Activated naive CD8-positive, alpha-beta T cell treated with anti-CD3 and anti-CD28 coated beads for 36 hours (primary cell): ENCODE measurements around the gene CTNNBL1. TPM values are rescaled to one million over a fixed set of nuclear protein-coding genes. Genes with fewer than 3 reads are reported as not detected.
"Not testable (repeated sequence)": the region's sequence is repeated elsewhere in the genome, so short reads cannot be mapped to it uniquely, and the experiment has no call there.

ENCODE experiments used
- DNase-seq: peaks from one replicate; pipeline ENCODE4 v3.0.0; 2021
- H3K27ac Mint-ChIP-seq: one replicate; pipeline ENCODE4 v1.8.0; 2022; ENCODE audit warnings: mild to moderate bottlenecking, moderate library complexity, mixed read lengths
- H3K27me3 Mint-ChIP-seq: one replicate; pipeline ENCODE4 v1.8.0; 2022; ENCODE audit warnings: mild to moderate bottlenecking, mixed read lengths
- H3K36me3 Mint-ChIP-seq: one replicate; pipeline ENCODE4 v1.8.0; 2021; ENCODE audit warnings: mild to moderate bottlenecking, mixed read lengths
- H3K4me1 Mint-ChIP-seq: one replicate; pipeline ENCODE4 v1.8.0; 2021; ENCODE audit warnings: mixed read lengths
- H3K4me3 Mint-ChIP-seq: one replicate; pipeline ENCODE4 v1.8.0; 2022; ENCODE audit warnings: mild to moderate bottlenecking, moderate library complexity, mixed read lengths
- H3K9me3 Mint-ChIP-seq: one replicate; pipeline ENCODE4 v1.8.0; 2022; ENCODE audit warnings: mixed read lengths
- total RNA-seq, 2 experiments: library from RNA; stranded (reverse); gene quantifications; one replicate each; pipeline ENCODE4 v1.2.3, GENCODE V29; 2021

The CTNNBL1 gene
- 10 to 100 TPM; 85.6 to 98.4 TPM for total RNA-seq

- H3K36me3 Mint-ChIP-seq = peaks cover 12% of the 10 kb centered on the region
- H3K27ac Mint-ChIP-seq = peak within 1 kb of the TSS; percentile 91
- peaks cover 18% of the 10 kb centered on the region for H3K4me1 Mint-ChIP-seq
- peaks cover 25% of the 10 kb centered on the region for H3K27me3 Mint-ChIP-seq
- H3K9me3 Mint-ChIP-seq = no peaks in the 10 kb centered on the region
- peak; percentile 95 for DNase-seq
- peak within 1 kb of the TSS; percentile 99 for H3K4me3 Mint-ChIP-seq
These were observed at the start of gene CTNNBL1 for GRCh38 chr20:37693635-37694626. TSS of gene CTNNBL1 (plus strand) at chr20:37694030. CDS start at chr20:37694123, 93 bp downstream.

- no peak overlapping the region for H3K4me3 Mint-ChIP-seq
- no peaks in the 10 kb centered on the region for H3K4me1 Mint-ChIP-seq
- no peak for DNase-seq
- H3K27ac Mint-ChIP-seq = no peak overlapping the region
- H3K36me3 Mint-ChIP-seq = no peaks in the 10 kb centered on the region
- H3K9me3 Mint-ChIP-seq = no peaks in the 10 kb centered on the region
- H3K27me3 Mint-ChIP-seq = peaks cover 35% of the 10 kb centered on the region
These were observed 49.2 kb upstream of the CTNNBL1 start for GRCh38 chr20:37644605-37645004.

GRCh38 chr20:37647946-37648345 lies 45.9 kb upstream of the CTNNBL1 start:
- H3K27ac Mint-ChIP-seq = no peak overlapping the region
- peaks cover 12% of the 10 kb centered on the region for H3K27me3 Mint-ChIP-seq
- no peaks in the 10 kb centered on the region for H3K9me3 Mint-ChIP-seq
- no peaks in the 10 kb centered on the region for H3K4me1 Mint-ChIP-seq
- H3K36me3 Mint-ChIP-seq = no peaks in the 10 kb centered on the region
- no peak for DNase-seq
- no peak overlapping the region for H3K4me3 Mint-ChIP-seq

- Mint-ChIP-seq H3K36me3 (no peaks in the 10 kb centered on the region), H3K27ac (no peak overlapping the region), H3K4me3 (no peak overlapping the region), H3K9me3 (no peaks in the 10 kb centered on the region), H3K27me3 (peaks cover 12% of the 10 kb centered on the region), H3K4me1 (no peaks in the 10 kb centered on the region)
- no peak for DNase-seq
These were observed 44.8 kb upstream of the CTNNBL1 start for GRCh38 chr20:37649017-37649416.

- Mint-ChIP-seq H3K4me3 (no peak overlapping the region), H3K27ac (no peak overlapping the region), H3K36me3 (no peaks in the 10 kb centered on the region), H3K4me1 (no peaks in the 10 kb centered on the region), H3K9me3 (no peaks in the 10 kb centered on the region), H3K27me3 (peaks cover 9% of the 10 kb centered on the region)
- no peak for DNase-seq
These were observed 44.0 kb upstream of the CTNNBL1 start for GRCh38 chr20:37649676-37650370.

GRCh38 chr20:37650661-37651060 lies 43.2 kb upstream of the CTNNBL1 start:
- Mint-ChIP-seq H3K4me3 (no peak overlapping the region), H3K27ac (no peak overlapping the region), H3K9me3 (no peaks in the 10 kb centered on the region), H3K27me3 (peaks cover 4% of the 10 kb centered on the region), H3K4me1 (no peaks in the 10 kb centered on the region), H3K36me3 (no peaks in the 10 kb centered on the region)
- DNase-seq = no peak

- H3K27me3 Mint-ChIP-seq = peaks cover 4% of the 10 kb centered on the region
- no peaks in the 10 kb centered on the region for H3K9me3 Mint-ChIP-seq
- no peak overlapping the region for H3K4me3 Mint-ChIP-seq
- DNase-seq = peak; percentile 42
- H3K36me3 Mint-ChIP-seq = no peaks in the 10 kb centered on the region
- H3K4me1 Mint-ChIP-seq = no peaks in the 10 kb centered on the region
- no peak overlapping the region for H3K27ac Mint-ChIP-seq
These were observed 41.9 kb upstream of the CTNNBL1 start for GRCh38 chr20:37651932-37652331.

- Mint-ChIP-seq H3K4me1 (no peaks in the 10 kb centered on the region), H3K9me3 (no peaks in the 10 kb centered on the region), H3K27me3 (peaks cover 11% of the 10 kb centered on the region), H3K4me3 (no peak overlapping the region), H3K27ac (no peak overlapping the region), H3K36me3 (no peaks in the 10 kb centered on the region)
- no peak for DNase-seq
These were observed 36.9 kb upstream of the CTNNBL1 start for GRCh38 chr20:37656945-37657344.

GRCh38 chr20:37657924-37658804 lies 35.7 kb upstream of the CTNNBL1 start:
- no peak overlapping the region for H3K27ac Mint-ChIP-seq
- H3K4me3 Mint-ChIP-seq = no peak overlapping the region
- peaks cover 11% of the 10 kb centered on the region for H3K27me3 Mint-ChIP-seq
- H3K4me1 Mint-ChIP-seq = no peaks in the 10 kb centered on the region
- no peaks in the 10 kb centered on the region for H3K36me3 Mint-ChIP-seq
- DNase-seq = no peak
- no peaks in the 10 kb centered on the region for H3K9me3 Mint-ChIP-seq

GRCh38 chr20:37661519-37661918 lies 32.3 kb upstream of the CTNNBL1 start:
- peaks cover 11% of the 10 kb centered on the region for H3K27me3 Mint-ChIP-seq
- H3K4me1 Mint-ChIP-seq = no peaks in the 10 kb centered on the region
- no peak for DNase-seq
- no peak overlapping the region for H3K4me3 Mint-ChIP-seq
- no peak overlapping the region for H3K27ac Mint-ChIP-seq
- H3K36me3 Mint-ChIP-seq = peaks cover 2% of the 10 kb centered on the region
- H3K9me3 Mint-ChIP-seq = peaks cover 7% of the 10 kb centered on the region

- peaks cover 2% of the 10 kb centered on the region for H3K36me3 Mint-ChIP-seq
- H3K27ac Mint-ChIP-seq = no peak overlapping the region
- H3K4me1 Mint-ChIP-seq = no peaks in the 10 kb centered on the region
These were observed 31.5 kb upstream of the CTNNBL1 start for GRCh38 chr20:37662308-37662707.

GRCh38 chr20:37664595-37664994 lies 29.2 kb upstream of the CTNNBL1 start:
- H3K9me3 Mint-ChIP-seq, H3K4me1 Mint-ChIP-seq, H3K36me3 Mint-ChIP-seq, H3K4me3 Mint-ChIP-seq, H3K27ac Mint-ChIP-seq, DNase-seq: not testable (repeated sequence)
- peaks cover 18% of the 10 kb centered on the region for H3K27me3 Mint-ChIP-seq

More at GRCh38 chr20:37662308-37662707, 31.5 kb upstream of the CTNNBL1 start:
- H3K4me3 Mint-ChIP-seq = no peak overlapping the region
- peaks cover 11% of the 10 kb centered on the region for H3K27me3 Mint-ChIP-seq
- no peak for DNase-seq
- peaks cover 7% of the 10 kb centered on the region for H3K9me3 Mint-ChIP-seq

- no peak overlapping the region for H3K4me3 Mint-ChIP-seq
- H3K27ac Mint-ChIP-seq = no peak overlapping the region
- H3K36me3 Mint-ChIP-seq = peaks cover 2% of the 10 kb centered on the region
- H3K9me3 Mint-ChIP-seq = peaks cover 8% of the 10 kb centered on the region
- peaks cover 9% of the 10 kb centered on the region for H3K4me1 Mint-ChIP-seq
- H3K27me3 Mint-ChIP-seq = peaks cover 44% of the 10 kb centered on the region
- no peak for DNase-seq
These were observed 25.7 kb upstream of the CTNNBL1 start for GRCh38 chr20:37668166-37668565.

GRCh38 chr20:37669062-37669772 lies 24.6 kb upstream of the CTNNBL1 start:
- peaks cover 8% of the 10 kb centered on the region for H3K9me3 Mint-ChIP-seq
- peaks cover 9% of the 10 kb centered on the region for H3K4me1 Mint-ChIP-seq
- peak; percentile 28 for DNase-seq
- no peak overlapping the region for H3K27ac Mint-ChIP-seq
- no peak overlapping the region for H3K4me3 Mint-ChIP-seq
- H3K27me3 Mint-ChIP-seq = peaks cover 51% of the 10 kb centered on the region
- peaks cover 2% of the 10 kb centered on the region for H3K36me3 Mint-ChIP-seq
